GM19372 (cell line): ENCODE data around the gene TCEAL9.
"Not testable (repeated sequence)": the region's sequence is repeated elsewhere in the genome, so short reads cannot be mapped to it uniquely, and the experiment has no call there.

Experiments
- ATAC-seq: cut with Tn5 transposase; IDR thresholded peaks from one replicate; pipeline ENCODE4 v1.9.1; 2021; ENCODE audit warnings: mild to moderate bottlenecking, low read depth, moderate library complexity; ENCODE audit not compliant: unreplicated experiment

Gene TCEAL9, protein sequence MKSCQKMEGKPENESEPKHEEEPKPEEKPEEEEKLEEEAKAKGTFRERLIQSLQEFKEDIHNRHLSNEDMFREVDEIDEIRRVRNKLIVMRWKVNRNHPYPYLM

DNA sequence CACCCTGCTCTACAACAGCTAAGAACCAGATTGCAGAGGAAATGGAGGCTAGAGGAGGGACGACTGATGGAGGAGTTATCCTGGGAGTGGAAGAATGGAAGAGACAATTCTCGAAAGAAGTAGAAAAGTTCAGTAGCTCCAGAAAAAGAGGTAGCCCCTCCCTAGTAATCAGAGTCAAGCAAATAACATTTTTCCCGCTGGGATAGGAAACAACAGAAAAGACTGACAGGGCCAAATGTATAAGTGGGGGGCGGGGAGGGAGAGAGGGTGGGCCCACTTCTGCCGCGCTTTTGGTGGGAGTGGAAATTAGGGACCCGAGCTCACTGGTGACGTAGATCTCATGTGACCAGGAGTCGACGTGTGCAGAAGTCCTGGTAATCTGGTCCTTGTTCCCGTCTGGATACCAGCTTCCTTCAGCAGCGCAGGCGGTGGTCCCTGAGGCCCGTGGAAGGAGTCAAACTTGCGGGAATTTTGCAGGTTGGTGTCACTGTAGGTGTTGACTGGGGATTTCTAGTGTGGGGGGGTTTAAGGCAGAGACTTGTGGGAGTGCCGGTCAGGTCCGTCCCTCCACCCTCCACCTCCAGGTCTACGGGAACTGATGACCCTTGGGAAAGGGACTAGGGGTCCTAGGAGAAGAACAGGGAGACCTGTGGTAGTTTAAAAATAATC lies at the start of gene TCEAL9:
Gene TCEAL9, plus strand, starts transcription at position 377 of the 669 bp plus-strand sequence. CDS start 1,179 bp downstream, outside the sequence.
- ATAC-seq, result no peak

DNA sequence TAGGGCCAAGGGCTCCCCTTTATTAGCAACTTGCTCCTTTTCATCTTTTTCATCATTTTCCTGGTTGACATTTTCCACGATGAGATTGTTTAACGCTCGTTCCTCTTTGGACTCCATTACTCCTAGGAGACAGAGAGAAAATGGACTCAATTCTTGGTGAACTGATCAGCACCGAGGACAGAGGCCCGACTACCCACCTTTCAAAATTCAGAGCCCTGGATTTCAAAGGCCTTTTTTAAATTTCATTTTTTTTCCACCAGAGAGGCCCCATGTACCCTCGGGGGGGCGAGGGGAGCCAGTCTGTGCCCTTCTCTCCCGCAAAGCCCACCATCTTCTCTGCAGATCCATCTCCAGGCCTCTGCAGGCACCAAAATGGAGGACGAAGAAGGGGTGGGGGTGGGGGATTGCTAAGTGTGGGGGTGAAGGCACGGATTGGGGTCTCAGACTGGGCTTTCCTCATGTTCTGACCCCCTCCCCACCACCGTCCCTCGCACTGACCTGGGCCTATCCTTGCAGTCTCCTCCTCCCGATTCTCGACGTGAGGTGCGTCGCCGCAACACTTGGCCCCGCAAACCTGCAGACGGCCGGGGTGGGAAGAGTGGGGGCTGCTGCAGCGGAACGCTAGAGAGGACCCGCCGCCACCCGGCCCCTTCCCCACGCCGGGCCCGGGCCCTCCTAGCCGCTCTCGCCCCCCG lies 46.3 kb upstream of the TCEAL9 start:
- ATAC-seq, result no peak

DNA sequence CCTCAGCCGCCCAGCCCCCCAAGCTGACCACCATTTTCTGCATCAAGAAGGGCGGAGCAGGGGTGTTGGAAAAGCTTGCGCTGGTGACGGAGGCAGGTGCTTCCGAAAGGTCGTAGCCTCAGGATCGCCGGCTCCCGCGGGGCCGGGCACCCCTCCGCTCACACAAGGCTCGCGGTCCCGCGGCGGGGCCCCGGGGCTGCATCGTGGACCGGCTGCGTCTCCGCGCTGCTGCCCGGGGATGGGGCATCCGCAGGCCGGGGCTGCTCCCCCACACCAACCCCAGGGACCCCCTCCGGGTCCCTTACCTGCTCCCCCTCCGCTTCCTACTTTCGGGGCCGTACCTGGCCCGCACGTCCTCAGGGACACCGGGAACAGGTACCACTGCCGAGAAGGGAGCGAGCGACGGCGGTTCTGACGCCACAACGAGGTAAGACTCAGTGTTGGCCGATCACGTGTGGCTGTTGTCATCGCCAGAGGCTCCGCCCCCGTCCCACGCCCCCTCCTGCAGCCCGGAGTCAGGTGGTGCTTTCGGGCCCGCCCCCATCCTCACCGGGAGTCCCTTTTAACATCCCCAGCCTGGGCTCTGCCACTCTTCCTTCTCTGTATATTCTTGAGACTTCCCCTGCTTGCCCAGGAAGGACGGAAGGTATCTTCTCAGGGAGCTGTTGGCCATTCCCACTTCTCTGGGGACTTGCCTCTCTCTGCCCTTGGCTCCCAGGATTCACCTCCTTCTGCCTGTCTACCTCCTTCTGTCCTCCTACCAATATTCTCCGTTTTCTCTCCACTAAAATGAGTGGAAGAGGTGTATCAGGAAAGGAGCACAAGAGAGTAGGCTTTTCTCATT lies 45.5 kb upstream of the TCEAL9 start, which contains the start of gene BEX2:
Gene BEX2, minus strand, starts transcription at position 436 of the 844 bp plus-strand sequence. CDS start 1,014 bp downstream, outside the sequence.
- peak; percentile 98 for ATAC-seq

- no peak for ATAC-seq
Observed at GRCh38 chrX:103311399-103311780, 44.9 kb upstream of the TCEAL9 start.

DNA sequence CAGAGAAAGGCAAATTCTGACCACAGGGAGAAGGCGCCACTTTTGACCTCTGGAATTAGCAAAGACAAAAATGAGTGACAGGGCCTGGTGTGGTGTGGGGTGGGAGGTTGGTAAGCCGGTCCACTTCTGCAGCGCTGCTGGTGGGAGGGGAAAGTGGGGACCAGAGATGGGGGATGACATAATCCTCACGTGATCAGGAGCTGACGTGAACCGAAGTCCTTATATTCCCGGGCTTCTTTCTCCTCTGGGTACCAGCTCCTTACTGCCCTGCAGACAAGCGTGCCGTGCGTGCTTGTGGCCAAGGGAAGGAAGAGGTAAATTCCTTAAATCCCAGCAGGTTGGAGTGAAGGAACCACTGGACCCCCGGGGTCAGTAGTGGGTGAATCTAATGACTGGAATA lies 26.3 kb upstream of the TCEAL9 start, which contains the start of gene TCEAL7:
Gene TCEAL7, plus strand, starts transcription at position 249 of the 400 bp plus-strand sequence. CDS start 1,165 bp downstream, outside the sequence.
- ATAC-seq, result no peak

GRCh38 chrX:103330681-103331288 lies 25.5 kb upstream of the TCEAL9 start:
- ATAC-seq, result no peak

DNA sequence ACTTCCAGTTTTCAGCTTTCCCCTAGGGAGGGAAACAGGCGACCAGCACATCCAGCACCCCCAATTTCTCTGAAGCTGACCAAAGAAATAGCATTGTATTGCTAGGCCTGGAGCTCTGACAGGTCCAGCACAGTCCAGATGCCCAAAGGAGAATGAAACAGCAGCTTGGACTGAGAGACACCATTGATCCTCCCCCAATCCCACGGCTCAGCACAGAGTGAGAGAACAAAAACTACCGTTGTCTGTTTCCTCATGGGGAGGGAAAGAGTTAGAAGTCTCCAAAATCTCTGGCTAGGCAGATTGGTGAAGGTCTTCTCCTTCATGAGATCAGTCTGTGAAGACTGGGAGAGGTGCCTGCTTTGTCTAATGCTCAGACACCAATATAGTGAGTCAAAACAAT lies 17.6 kb upstream of the TCEAL9 start:
- ATAC-seq, result no peak

GRCh38 chrX:103343105-103343504 lies 13.2 kb upstream of the TCEAL9 start:
- peak; percentile 56 for ATAC-seq

DNA sequence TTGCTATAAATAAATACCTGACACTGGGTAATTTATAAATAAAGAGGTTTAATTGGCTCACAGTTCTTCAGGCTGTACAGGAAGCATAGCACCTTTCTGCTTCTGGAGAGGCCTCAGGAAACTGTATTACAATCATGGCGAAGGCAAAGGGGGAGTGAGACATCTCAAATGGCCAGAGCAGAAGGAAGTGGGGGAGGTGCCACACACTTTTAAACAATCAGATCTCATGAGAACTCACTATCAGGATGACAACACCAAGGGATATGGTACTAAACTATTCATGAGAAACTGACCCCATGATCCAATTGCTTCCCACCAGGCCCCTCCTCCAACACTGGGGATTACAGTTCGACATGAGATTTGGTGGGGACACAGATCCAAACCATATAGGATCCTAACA lies 11.7 kb upstream of the TCEAL9 start:
- no peak for ATAC-seq

- no peak for ATAC-seq
Observed at GRCh38 chrX:103347682-103348397, 8.5 kb upstream of the TCEAL9 start.

DNA sequence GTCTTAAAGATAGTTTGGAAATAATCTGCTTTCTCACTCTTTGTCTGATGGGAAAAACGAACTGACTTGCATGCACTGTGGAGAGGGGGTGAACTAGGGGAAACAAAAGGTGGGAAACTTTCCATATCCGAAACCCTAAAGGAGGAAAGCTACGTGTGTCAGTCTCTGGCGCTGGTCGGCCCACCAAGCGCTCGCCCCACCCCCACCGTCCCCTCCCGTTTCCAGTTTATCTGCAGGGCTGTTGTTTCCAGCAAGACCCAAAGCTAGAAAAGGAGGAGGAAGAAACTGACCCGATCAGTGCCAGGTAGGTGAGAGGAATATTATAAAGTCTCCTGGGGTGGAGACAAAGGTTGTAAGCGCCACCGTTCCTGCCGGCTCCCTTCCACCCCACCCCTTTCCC lies 552 bp downstream of the TCEAL9 start:
- no peak for ATAC-seq

DNA sequence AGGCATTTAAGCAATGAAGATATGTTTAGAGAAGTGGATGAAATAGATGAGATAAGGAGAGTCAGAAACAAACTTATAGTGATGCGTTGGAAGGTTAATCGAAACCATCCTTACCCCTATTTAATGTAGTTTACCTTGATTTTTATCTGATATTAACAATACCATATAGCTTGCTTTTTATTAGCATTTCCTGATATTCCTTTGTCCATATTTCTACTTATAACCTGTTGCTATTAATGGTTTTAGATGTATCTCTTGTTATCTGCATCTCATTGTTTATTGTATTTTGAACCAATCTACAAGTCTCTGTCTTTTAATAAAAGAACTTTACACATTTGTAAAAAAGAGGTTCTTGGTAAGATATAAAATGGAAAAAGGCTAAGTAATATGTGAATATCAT lies 1.6 kb downstream of the TCEAL9 start:
- ATAC-seq, result no peak

DNA sequence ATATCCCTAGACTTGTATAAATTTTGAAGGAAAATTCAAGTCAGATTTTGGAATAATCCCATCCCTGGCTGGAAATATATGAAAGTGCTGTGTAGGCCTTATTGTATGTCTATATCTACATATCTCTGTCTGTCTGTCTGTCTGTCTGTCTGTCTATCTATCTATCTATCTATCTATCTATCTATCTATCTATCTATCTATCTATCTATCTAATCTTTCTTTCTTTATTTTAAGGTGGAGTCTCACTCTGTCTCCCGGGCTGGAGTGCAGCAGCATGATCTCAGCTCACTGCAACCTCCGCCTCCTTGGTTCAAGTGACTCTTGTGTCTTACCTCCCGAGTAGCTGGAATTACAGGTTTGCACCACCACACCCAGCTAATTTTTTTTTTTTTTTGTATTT lies 3.3 kb downstream of the TCEAL9 start:
- not testable (repeated sequence) for ATAC-seq

- ATAC-seq, result no peak
Observed at GRCh38 chrX:103360092-103360491, 3.8 kb downstream of the TCEAL9 start.

DNA sequence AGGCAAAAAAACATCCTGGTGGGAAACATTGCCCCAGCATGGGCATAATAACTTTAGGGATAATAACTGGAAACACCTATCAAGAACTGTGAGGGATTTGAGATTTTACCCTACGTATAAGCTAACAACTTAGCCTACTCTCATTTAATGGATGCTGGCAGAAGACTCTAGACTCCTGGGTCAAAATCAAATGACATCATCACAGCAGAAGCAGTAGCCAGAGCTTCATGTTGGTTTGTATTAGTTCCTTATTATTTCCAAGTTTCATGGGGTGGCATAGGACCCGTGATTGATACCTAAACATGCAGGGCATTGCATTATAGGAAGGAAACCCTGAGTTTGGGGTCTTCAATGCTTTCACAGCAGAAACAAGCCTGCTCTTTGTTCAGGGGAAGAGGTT lies 4.6 kb downstream of the TCEAL9 start:
- no peak for ATAC-seq

- no peak for ATAC-seq
Observed at GRCh38 chrX:103361798-103362197, 5.5 kb downstream of the TCEAL9 start.

DNA sequence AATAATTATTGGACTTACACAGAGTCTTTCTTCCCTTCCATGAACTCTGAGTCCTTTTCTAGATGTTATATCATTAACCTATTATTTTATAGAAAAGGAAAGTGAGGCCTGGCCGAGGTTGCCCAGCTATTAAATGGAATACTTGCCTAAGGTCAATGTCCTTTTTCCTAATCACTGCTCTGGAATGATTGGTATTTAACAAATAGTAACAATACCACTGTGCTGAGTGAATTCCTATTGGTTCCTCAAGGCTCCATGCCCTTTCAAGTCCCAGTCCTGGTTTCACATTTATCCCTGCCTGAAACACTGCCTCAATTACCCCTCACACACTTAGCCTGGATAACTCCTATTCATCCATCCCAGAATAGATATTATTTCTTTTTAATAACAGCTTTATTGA lies 6.2 kb downstream of the TCEAL9 start:
- ATAC-seq, result no peak

DNA sequence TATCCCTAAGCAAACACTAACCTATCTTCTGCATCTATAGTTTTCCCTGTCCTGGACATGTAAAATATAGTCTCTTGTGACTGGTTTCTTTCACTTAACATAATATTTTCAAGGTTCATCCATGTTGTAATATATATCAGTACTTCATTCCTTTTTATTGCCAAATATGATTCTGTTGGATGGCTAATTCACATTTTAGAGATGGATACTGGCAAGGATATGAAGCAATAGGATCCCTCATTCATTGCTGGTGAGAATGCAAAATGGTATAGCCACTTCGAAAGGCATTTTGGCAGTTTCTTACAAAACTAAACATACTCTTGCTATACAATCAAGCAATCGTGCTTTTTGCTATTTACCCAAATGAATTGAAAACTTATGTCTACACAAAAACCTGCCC lies 6.7 kb downstream of the TCEAL9 start:
- no peak for ATAC-seq

GRCh38 chrX:103367502-103367901 lies 11.2 kb downstream of the TCEAL9 start:
- ATAC-seq, result no peak

- no peak for ATAC-seq
Observed at GRCh38 chrX:103369479-103369878, 13.2 kb downstream of the TCEAL9 start.
